Activated CD4-positive, alpha-beta T cell treated with anti-CD3 and anti-CD28 coated beads, Interleukin-2, amount 10 ng/mL, durations not matched to agents 24 days and 14 days (primary cell): ENCODE results near the gene DOCK3. TPM values are rescaled to one million over a fixed set of nuclear protein-coding genes. Genes with fewer than 3 reads are reported as not detected.
A peak's percentile ranks its signal among the peaks of the same experiment; 100 is the strongest.

Experiments
- DNase-seq: peaks from one replicate; pipeline ENCODE4 v3.0.0; 2022
- H3K27ac Mint-ChIP-seq: one replicate; pipeline ENCODE4 v1.8.0; 2022; ENCODE audit warnings: mild to moderate bottlenecking, mixed read lengths
- H3K27me3 Mint-ChIP-seq: one replicate; pipeline ENCODE4 v1.8.0; 2022; ENCODE audit warnings: mixed read lengths
- H3K36me3 Mint-ChIP-seq: one replicate; pipeline ENCODE4 v1.8.0; 2022; ENCODE audit warnings: low read depth, mild to moderate bottlenecking, mixed read lengths
- H3K4me1 Mint-ChIP-seq: one replicate; pipeline ENCODE4 v1.8.0; 2021; ENCODE audit warnings: mixed read lengths
- H3K4me3 Mint-ChIP-seq: one replicate; pipeline ENCODE4 v1.8.0; 2022; ENCODE audit warnings: mild to moderate bottlenecking, moderate library complexity, mixed read lengths
- H3K9me3 Mint-ChIP-seq: one replicate; pipeline ENCODE4 v1.8.0; 2021; ENCODE audit warnings: mixed read lengths
- intact Hi-C: fragments of 100-400 bp; cut with micrococcal nuclease; formaldehyde crosslinking; loops from one replicate; pipeline ENCODE4 v1.15.1; 2023
- total RNA-seq: library from RNA; stranded (reverse); gene quantifications from 2 replicates; pipeline ENCODE4 v1.2.3, GENCODE V29; 2022

Gene DOCK3
- total RNA-seq, 1 donor from 2014 or later = 1.8 TPM

DNA sequence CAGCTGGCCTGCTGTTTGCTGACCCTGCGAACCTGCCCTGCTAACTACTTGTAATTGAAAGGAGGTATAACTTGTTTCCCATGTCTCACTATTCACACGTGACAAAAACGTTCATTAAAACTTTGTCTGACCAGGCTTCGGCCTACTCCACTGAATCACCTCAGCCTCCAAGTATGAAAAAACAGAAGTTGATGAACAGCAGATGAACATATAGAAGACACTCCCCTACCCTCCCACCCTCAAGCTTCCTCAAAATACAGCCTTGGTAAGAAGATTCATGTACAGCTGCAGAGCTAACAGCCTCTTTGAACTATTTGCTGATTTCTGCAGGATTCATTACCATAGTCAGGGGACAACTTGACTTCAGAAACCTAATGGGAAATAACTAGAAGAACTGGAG, 727.0 kb downstream of the DOCK3 start:
- no peak for DNase-seq
- peaks cover 20% of the 10 kb centered on the region for H3K4me1 Mint-ChIP-seq
- H3K4me3 Mint-ChIP-seq = no peak overlapping the region
- peaks cover 41% of the 10 kb centered on the region for H3K36me3 Mint-ChIP-seq
- H3K27ac Mint-ChIP-seq = no peak overlapping the region
- intact Hi-C loops = no loop called here
- no peaks in the 10 kb centered on the region for H3K9me3 Mint-ChIP-seq
- no peaks in the 10 kb centered on the region for H3K27me3 Mint-ChIP-seq

GRCh38 chr3:51403675-51404074, 728.9 kb downstream of the DOCK3 start:
- Mint-ChIP-seq H3K9me3 (no peaks in the 10 kb centered on the region), H3K27ac (peak overlapping the region; percentile 81), H3K4me1 (peaks cover 20% of the 10 kb centered on the region), H3K36me3 (peaks cover 39% of the 10 kb centered on the region), H3K4me3 (no peak overlapping the region), H3K27me3 (no peaks in the 10 kb centered on the region)
- intact Hi-C loops = no loop called here
- DNase-seq = no peak

DNA sequence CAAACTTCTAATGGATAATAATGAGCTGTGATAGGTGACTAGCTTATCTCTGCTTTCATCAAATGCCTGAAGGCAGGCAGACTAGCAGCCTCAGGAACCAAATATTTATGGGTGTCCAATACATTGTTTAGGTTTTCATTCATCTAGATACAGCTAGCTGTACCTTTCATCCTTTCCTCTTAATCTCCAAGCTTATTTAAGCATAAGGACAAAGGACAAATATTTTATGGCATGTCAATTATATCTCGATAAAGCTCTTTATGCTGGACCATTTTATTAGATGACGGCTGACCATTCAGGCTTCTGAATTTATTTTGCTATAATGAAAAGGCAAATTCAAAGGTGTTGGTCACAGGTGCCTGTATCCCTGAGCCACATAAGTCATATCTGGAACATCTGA, 733.3 kb downstream of the DOCK3 start:
- Mint-ChIP-seq H3K9me3 (no peaks in the 10 kb centered on the region), H3K36me3 (peaks cover 53% of the 10 kb centered on the region), H3K4me1 (peaks cover 21% of the 10 kb centered on the region), H3K4me3 (no peak overlapping the region), H3K27ac (no peak overlapping the region), H3K27me3 (no peaks in the 10 kb centered on the region)
- intact Hi-C loops = no loop called here
- DNase-seq = no peak

GRCh38 chr3:51408813-51409212, 734.1 kb downstream of the DOCK3 start:
- no peak for DNase-seq
- H3K27ac Mint-ChIP-seq = peak overlapping the region; percentile 10
- H3K36me3 Mint-ChIP-seq = peaks cover 51% of the 10 kb centered on the region
- peaks cover 15% of the 10 kb centered on the region for H3K4me1 Mint-ChIP-seq
- H3K27me3 Mint-ChIP-seq = no peaks in the 10 kb centered on the region
- no peaks in the 10 kb centered on the region for H3K9me3 Mint-ChIP-seq
- H3K4me3 Mint-ChIP-seq = no peak overlapping the region
- intact Hi-C loops = no loop called here

GRCh38 chr3:51422211-51422610, 747.5 kb downstream of the DOCK3 start:
- H3K36me3 Mint-ChIP-seq = peaks cover 48% of the 10 kb centered on the region
- H3K27ac Mint-ChIP-seq = peak overlapping the region; percentile 46
- DNase-seq = no peak

DNA sequence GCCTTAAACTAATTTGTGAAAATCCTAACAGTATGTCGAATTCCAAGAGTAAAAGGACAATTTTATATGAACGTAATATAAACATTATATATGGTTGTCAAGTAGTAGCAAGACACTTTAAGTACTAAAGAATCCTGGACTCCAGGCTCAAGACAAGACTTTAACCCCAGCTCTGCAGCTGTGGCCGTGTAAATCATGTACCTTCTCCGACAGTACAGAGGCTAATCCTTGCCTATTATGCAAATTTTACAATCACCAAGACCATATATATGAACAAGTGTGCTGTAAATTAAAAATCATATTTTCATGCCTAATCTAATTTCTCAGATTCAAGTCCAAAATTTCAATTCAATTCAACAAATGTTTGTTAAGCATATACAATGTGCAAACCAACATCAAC, 752.2 kb downstream of the DOCK3 start:
- no peaks in the 10 kb centered on the region for H3K9me3 Mint-ChIP-seq
- DNase-seq = no peak
- no peaks in the 10 kb centered on the region for H3K27me3 Mint-ChIP-seq
- peaks cover 39% of the 10 kb centered on the region for H3K36me3 Mint-ChIP-seq
- peaks cover 2% of the 10 kb centered on the region for H3K4me1 Mint-ChIP-seq
- no peak overlapping the region for H3K4me3 Mint-ChIP-seq
- intact Hi-C loops = no loop called here
- H3K27ac Mint-ChIP-seq = no peak overlapping the region

More at GRCh38 chr3:51422211-51422610, 747.5 kb downstream of the DOCK3 start:
- no peaks in the 10 kb centered on the region for H3K9me3 Mint-ChIP-seq
- no peak overlapping the region for H3K4me3 Mint-ChIP-seq
- no peaks in the 10 kb centered on the region for H3K27me3 Mint-ChIP-seq
- H3K4me1 Mint-ChIP-seq = peaks cover 2% of the 10 kb centered on the region
- intact Hi-C loops = no loop called here

DNA sequence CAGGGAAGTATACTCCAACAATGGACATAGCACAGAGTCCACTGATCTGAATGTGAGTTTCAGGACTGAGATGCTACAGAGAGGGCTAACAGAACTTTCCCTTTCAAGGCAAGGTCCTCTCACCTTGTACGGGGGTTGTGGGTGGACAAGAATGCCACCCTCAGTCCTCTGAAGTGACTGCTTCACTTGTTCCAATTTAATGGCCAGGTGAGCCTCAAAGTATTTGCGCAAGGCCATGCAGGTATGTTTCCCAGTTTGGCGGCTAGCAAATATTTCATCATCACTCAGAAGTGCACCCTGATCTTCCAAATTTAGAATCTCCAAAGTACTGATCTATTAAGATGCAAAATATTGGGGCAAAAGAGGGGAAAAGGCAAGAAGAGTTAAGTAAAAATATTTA, 754.4 kb downstream of the DOCK3 start:
- Mint-ChIP-seq H3K27ac (no peak overlapping the region), H3K9me3 (no peaks in the 10 kb centered on the region), H3K27me3 (no peaks in the 10 kb centered on the region), H3K4me1 (no peaks in the 10 kb centered on the region), H3K4me3 (no peak overlapping the region), H3K36me3 (peaks cover 39% of the 10 kb centered on the region)
- intact Hi-C loops = no loop called here
- DNase-seq = no peak

Other genes with a start within 250 kb of the DOCK3 start
- 0.23 and 0.62 TPM in 2 replicates for gene CACNA2D2, start 171.3 kb upstream of the DOCK3 start, total RNA-seq
- gene C3orf18, start 107.2 kb upstream of the DOCK3 start, total RNA-seq = 32.6 and 35.4 TPM in 2 replicates
- gene HEMK1, start 105.4 kb upstream of the DOCK3 start, total RNA-seq = 62.9 and 66.0 TPM in 2 replicates
- 359 and 361 TPM in 2 replicates for gene CISH, start 63.2 kb upstream of the DOCK3 start, total RNA-seq
- 199 and 207 TPM in 2 replicates for gene MAPKAPK3, start 57.8 kb upstream of the DOCK3 start, total RNA-seq